SK-N-SH treated with all-trans-retinoic acid at 6 μM for 48 hours (cell line): Measurements from ENCODE around the gene SUMO1.

Source experiments
- ATAC-seq: fragments of 200-7000 bp; cut with Tn5 transposase; 3 replicates; pipeline ENCODE4 v1.9.1; 2020; ENCODE audit warnings: mild to moderate bottlenecking, moderate library complexity
- BACH2 ChIP-seq: fragments of 250-450 bp; sonication (Bioruptor Pico); IDR thresholded peaks from 2 replicates; pipeline ENCODE4 v1.9.0; 2021; ENCODE audit warnings: mild to moderate bottlenecking, borderline replicate concordance
- CREB5 ChIP-seq: fragments of 250-450 bp; sonication (Bioruptor Pico); IDR thresholded peaks from 2 replicates; pipeline ENCODE4 v1.5.1; 2020; ENCODE audit warnings: low read depth, mild to moderate bottlenecking, moderate library complexity
- CSDC2 ChIP-seq: fragments of 250-450 bp; sonication (Bioruptor Pico); IDR thresholded peaks from 2 replicates; pipeline ENCODE4 v1.5.0; 2020; ENCODE audit warnings: mild to moderate bottlenecking, moderate library complexity
- ESRRG ChIP-seq: fragments of 250-450 bp; sonication (Bioruptor Pico); IDR thresholded peaks from 2 replicates; pipeline ENCODE4 v1.6.1; 2021; ENCODE audit warnings: mild to moderate bottlenecking
- GLIS3 ChIP-seq: fragments of 250-450 bp; sonication (Bioruptor Pico); IDR thresholded peaks from 2 replicates; pipeline ENCODE4 v1.5.0; 2020; ENCODE audit warnings: mild to moderate bottlenecking, moderate library complexity
- ISL1 ChIP-seq: fragments of 250-450 bp; sonication (Bioruptor Pico); IDR thresholded peaks from 2 replicates; pipeline ENCODE4 v2.1.2; 2022; ENCODE audit warnings: mild to moderate bottlenecking, moderate library complexity
- OSR1 ChIP-seq: fragments of 250-450 bp; sonication (Bioruptor Pico); IDR thresholded peaks from 2 replicates; pipeline ENCODE4 v1.8.0; 2022; ENCODE audit warnings: moderate library complexity, mild to moderate bottlenecking, inconsistent platforms
- PPARA ChIP-seq: fragments of 250-450 bp; sonication (Bioruptor Pico); IDR thresholded peaks from 2 replicates; pipeline ENCODE4 v1.5.0; 2020; ENCODE audit warnings: mild to moderate bottlenecking, borderline replicate concordance
- RARB ChIP-seq: fragments of 250-450 bp; sonication (Bioruptor Pico); IDR thresholded peaks from 2 replicates; pipeline ENCODE4 v1.8.0; 2021; ENCODE audit warnings: mild to moderate bottlenecking, moderate library complexity
- SNAI2 ChIP-seq: fragments of 250-450 bp; sonication (Bioruptor Pico); IDR thresholded peaks from 2 replicates; pipeline ENCODE4 v1.5.0; 2020; ENCODE audit warnings: mild to moderate bottlenecking, moderate library complexity
- TCF4 ChIP-seq: fragments of 250-450 bp; sonication (Bioruptor Pico); IDR thresholded peaks from 2 replicates; pipeline ENCODE4 v1.8.0; 2021; ENCODE audit warnings: mild to moderate bottlenecking, moderate library complexity, borderline replicate concordance
- TOX ChIP-seq: fragments of 250-450 bp; sonication (Bioruptor Pico); IDR thresholded peaks from 2 replicates; pipeline ENCODE4 v1.8.0; 2021; ENCODE audit warnings: mild to moderate bottlenecking, moderate library complexity, borderline replicate concordance
- ZC3H10 ChIP-seq: fragments of 250-450 bp; sonication (Bioruptor Pico); IDR thresholded peaks from 2 replicates; pipeline ENCODE4 v1.5.1; 2021; ENCODE audit warnings: mild to moderate bottlenecking, moderate library complexity
- ZFP3 ChIP-seq: fragments of 250-450 bp; sonication (Bioruptor Pico); IDR thresholded peaks from 2 replicates; pipeline ENCODE4 v1.5.0; 2020; ENCODE audit warnings: mild to moderate bottlenecking, moderate library complexity
- ZFP30 ChIP-seq: fragments of 450-650 bp; formaldehyde crosslinking; IDR thresholded peaks from 2 replicates; pipeline ENCODE4 v1.5.0; 2022; ENCODE audit warnings: mild to moderate bottlenecking, moderate library complexity
- ZNF565 ChIP-seq: fragments of 450-650 bp; formaldehyde crosslinking; conservative IDR thresholded peaks from 2 replicates; pipeline ENCODE4 v1.5.0; 2020; ENCODE audit warnings: low read depth, mild to moderate bottlenecking, moderate library complexity
- ZNF70 ChIP-seq: fragments of 450-650 bp; formaldehyde crosslinking; IDR thresholded peaks from 2 replicates; pipeline ENCODE4 v1.5.0; 2020; ENCODE audit warnings: mild to moderate bottlenecking, moderate library complexity
- ZNF8 ChIP-seq: fragments of 450-650 bp; formaldehyde crosslinking; IDR thresholded peaks from 2 replicates; pipeline ENCODE4 v1.5.0; 2020; ENCODE audit warnings: mild to moderate bottlenecking, moderate library complexity
- TF ChIP-seq, protein P1 (sequence below): fragments of 250-450 bp; sonication (Bioruptor Pico); IDR thresholded peaks from 2 replicates; pipeline ENCODE4 v1.5.1; 2021; ENCODE audit warnings: mild to moderate bottlenecking, moderate library complexity
- TF ChIP-seq, protein P2 (sequence below): fragments of 250-450 bp; sonication (Bioruptor Pico); IDR thresholded peaks from 2 replicates; pipeline ENCODE4 v1.5.0; 2020; ENCODE audit warnings: mild to moderate bottlenecking, moderate library complexity
- TF ChIP-seq, protein P3 (sequence below): fragments of 250-450 bp; sonication (Bioruptor Pico); IDR thresholded peaks from 2 replicates; pipeline ENCODE4 v1.8.0; 2020; ENCODE audit warnings: mild to moderate bottlenecking, moderate library complexity, borderline replicate concordance
- TF ChIP-seq, protein P4 (sequence below): fragments of 250-450 bp; sonication (Bioruptor Pico); IDR thresholded peaks from 2 replicates; pipeline ENCODE4 v1.8.0; 2021; ENCODE audit warnings: low read depth, mild to moderate bottlenecking, moderate library complexity, borderline replicate concordance

Gene SUMO1

DNA sequence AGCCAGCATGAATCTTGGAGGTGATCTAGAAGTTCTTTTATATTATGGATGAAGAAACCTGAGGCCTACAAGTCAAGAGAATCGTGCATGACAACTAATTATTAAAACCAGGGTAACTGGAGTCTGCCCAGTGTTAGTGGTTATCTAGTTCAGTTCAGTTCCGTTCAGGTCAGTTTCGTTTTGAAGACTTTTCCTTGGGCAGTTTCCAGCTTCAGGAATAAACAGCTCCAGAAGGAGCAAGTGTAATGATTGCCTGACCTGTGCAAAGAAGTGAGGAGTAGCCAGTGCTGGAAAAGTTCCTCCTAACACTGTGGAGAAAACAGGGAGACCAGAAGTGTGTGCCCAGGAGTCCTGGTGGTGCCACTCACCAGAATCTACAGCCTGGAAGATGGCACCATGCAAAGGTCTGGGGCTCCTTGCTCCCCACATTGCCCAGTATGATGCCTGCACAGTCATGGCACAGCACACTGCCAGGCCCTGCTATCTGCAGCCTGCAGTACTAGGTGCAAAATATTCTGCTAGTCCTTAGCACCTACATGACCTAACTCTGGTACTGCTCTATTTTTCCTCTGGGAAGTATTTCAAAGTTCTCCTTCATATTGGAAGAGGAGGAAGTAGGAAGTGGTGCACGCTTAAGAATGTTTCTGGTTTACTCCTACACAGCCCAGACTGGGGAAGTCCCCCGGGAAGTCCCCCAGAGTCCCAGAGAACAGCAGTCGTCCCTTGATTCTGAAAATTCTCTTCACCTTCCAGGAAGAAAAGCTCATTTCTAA lies 65.8 kb downstream of the SUMO1 start:
- TF ChIP-seq ZNF8 (CRISPR knock-in tag), result no peak
- no peak for TF ChIP-seq ZNF565 (CRISPR knock-in tag)
- TF ChIP-seq ZC3H10 (CRISPR knock-in tag), result no peak
- TF ChIP-seq, protein P1, sequence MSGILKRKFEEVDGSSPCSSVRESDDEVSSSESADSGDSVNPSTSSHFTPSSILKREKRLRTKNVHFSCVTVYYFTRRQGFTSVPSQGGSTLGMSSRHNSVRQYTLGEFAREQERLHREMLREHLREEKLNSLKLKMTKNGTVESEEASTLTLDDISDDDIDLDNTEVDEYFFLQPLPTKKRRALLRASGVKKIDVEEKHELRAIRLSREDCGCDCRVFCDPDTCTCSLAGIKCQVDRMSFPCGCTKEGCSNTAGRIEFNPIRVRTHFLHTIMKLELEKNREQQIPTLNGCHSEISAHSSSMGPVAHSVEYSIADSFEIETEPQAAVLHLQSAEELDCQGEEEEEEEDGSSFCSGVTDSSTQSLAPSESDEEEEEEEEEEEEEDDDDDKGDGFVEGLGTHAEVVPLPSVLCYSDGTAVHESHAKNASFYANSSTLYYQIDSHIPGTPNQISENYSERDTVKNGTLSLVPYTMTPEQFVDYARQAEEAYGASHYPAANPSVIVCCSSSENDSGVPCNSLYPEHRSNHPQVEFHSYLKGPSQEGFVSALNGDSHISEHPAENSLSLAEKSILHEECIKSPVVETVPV, result no peak
- no peak for TF ChIP-seq BACH2 (CRISPR knock-in tag)
- no peak for TF ChIP-seq ZNF70 (CRISPR knock-in tag)
- TF ChIP-seq RARB (CRISPR knock-in tag), result no peak
- TF ChIP-seq OSR1, result no peak
- TF ChIP-seq ZFP30 (CRISPR knock-in tag), result no peak
- TF ChIP-seq, protein P2, sequence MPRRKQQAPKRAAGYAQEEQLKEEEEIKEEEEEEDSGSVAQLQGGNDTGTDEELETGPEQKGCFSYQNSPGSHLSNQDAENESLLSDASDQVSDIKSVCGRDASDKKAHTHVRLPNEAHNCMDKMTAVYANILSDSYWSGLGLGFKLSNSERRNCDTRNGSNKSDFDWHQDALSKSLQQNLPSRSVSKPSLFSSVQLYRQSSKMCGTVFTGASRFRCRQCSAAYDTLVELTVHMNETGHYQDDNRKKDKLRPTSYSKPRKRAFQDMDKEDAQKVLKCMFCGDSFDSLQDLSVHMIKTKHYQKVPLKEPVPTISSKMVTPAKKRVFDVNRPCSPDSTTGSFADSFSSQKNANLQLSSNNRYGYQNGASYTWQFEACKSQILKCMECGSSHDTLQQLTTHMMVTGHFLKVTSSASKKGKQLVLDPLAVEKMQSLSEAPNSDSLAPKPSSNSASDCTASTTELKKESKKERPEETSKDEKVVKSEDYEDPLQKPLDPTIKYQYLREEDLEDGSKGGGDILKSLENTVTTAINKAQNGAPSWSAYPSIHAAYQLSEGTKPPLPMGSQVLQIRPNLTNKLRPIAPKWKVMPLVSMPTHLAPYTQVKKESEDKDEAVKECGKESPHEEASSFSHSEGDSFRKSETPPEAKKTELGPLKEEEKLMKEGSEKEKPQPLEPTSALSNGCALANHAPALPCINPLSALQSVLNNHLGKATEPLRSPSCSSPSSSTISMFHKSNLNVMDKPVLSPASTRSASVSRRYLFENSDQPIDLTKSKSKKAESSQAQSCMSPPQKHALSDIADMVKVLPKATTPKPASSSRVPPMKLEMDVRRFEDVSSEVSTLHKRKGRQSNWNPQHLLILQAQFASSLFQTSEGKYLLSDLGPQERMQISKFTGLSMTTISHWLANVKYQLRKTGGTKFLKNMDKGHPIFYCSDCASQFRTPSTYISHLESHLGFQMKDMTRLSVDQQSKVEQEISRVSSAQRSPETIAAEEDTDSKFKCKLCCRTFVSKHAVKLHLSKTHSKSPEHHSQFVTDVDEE (CRISPR knock-in tag), result no peak
- TF ChIP-seq ISL1 (CRISPR knock-in tag), result no peak
- no peak for TF ChIP-seq ZFP3
- no peak for TF ChIP-seq CSDC2 (CRISPR knock-in tag)
- TF ChIP-seq CREB5, result no peak
- no peak for TF ChIP-seq PPARA (CRISPR knock-in tag)
- no peak for TF ChIP-seq TCF4 (CRISPR knock-in tag)
- TF ChIP-seq GLIS3 (CRISPR knock-in tag), result no peak
- TF ChIP-seq ESRRG (CRISPR knock-in tag), result no peak
- ATAC-seq, result peak; percentile 88

DNA sequence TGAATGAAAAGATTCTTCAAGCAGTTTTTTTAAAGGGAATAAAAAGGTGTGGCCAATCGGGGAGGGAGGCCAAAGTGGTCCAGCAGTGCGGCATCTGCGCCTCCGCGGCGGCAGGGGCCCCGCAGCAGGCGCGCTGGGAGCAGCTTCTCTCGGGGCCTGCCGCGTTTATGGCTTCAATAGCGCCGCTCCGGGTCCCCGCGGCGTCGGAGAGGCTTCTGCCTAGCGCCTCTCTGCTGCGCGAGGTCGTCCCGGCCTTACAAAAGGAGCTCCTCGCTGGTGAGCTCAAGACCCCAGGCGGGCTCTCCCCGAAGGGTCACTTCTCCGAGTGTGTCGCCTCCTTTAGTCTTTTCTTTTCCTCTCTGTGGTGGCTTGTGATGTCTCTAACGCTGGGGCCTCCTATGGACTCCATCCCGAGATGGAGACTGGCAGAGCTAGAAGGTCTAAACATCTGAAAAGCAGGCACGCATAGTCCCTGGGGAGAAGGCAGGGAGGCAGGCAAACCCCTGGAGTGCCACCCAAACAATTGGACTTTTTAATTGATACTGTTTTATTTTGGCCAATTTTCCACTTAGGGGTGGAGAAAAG lies 67.1 kb downstream of the SUMO1 start:
- ATAC-seq, result no peak
- TF ChIP-seq CREB5, result no peak
- TF ChIP-seq, all 23 proteins: peak for 0

DNA sequence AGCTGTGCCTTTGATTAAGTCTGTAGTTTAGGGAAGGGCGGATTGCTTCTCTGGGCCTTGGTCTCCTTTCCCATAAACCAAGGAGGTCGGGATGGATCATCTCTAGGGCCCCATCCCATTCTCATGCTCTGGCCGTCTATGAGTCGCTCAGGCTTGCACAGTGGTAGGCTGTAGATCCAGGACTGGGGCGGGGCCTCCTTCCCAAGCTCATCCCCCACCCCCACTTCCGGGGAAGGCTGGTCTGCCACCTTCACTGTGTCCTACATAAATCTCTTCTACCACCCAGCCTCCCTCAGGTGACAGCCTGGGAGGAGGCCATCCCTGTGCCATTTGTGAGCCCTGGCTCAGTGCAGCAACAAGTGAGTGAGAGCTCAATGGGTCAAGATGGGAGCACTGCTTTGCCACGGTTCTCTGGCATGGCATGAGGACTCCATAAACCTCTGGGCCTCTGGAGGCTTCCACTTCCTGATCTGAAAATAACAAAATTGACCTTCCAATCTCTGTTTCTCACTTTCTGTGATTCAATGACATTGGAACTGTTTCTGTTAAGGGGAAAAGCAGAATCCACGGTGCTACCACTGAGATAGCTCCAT lies 68.5 kb downstream of the SUMO1 start:
- ATAC-seq, result no peak
- TF ChIP-seq TOX (CRISPR knock-in tag), result no peak
- no peak for TF ChIP-seq SNAI2 (CRISPR knock-in tag)
- no peak for TF ChIP-seq RARB (CRISPR knock-in tag)
- no peak for TF ChIP-seq CREB5
- TF ChIP-seq ISL1 (CRISPR knock-in tag), result no peak
- TF ChIP-seq, protein P3, sequence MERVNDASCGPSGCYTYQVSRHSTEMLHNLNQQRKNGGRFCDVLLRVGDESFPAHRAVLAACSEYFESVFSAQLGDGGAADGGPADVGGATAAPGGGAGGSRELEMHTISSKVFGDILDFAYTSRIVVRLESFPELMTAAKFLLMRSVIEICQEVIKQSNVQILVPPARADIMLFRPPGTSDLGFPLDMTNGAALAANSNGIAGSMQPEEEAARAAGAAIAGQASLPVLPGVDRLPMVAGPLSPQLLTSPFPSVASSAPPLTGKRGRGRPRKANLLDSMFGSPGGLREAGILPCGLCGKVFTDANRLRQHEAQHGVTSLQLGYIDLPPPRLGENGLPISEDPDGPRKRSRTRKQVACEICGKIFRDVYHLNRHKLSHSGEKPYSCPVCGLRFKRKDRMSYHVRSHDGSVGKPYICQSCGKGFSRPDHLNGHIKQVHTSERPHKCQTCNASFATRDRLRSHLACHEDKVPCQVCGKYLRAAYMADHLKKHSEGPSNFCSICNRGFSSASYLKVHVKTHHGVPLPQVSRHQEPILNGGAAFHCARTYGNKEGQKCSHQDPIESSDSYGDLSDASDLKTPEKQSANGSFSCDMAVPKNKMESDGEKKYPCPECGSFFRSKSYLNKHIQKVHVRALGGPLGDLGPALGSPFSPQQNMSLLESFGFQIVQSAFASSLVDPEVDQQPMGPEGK, result no peak
- TF ChIP-seq ZFP3, result no peak
- TF ChIP-seq CSDC2 (CRISPR knock-in tag), result no peak
- TF ChIP-seq, protein P1, result no peak
- TF ChIP-seq OSR1, result no peak
- TF ChIP-seq, protein P4, sequence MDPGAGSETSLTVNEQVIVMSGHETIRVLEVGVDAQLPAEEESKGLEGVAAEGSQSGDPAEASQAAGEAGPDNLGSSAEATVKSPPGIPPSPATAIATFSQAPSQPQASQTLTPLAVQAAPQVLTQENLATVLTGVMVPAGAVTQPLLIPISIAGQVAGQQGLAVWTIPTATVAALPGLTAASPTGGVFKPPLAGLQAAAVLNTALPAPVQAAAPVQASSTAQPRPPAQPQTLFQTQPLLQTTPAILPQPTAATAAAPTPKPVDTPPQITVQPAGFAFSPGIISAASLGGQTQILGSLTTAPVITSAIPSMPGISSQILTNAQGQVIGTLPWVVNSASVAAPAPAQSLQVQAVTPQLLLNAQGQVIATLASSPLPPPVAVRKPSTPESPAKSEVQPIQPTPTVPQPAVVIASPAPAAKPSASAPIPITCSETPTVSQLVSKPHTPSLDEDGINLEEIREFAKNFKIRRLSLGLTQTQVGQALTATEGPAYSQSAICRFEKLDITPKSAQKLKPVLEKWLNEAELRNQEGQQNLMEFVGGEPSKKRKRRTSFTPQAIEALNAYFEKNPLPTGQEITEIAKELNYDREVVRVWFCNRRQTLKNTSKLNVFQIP, result no peak
- no peak for TF ChIP-seq ZNF70 (CRISPR knock-in tag)
- TF ChIP-seq ESRRG (CRISPR knock-in tag), result no peak
- no peak for TF ChIP-seq BACH2 (CRISPR knock-in tag)
- no peak for TF ChIP-seq ZFP30 (CRISPR knock-in tag)
- no peak for TF ChIP-seq PPARA (CRISPR knock-in tag)
- TF ChIP-seq GLIS3 (CRISPR knock-in tag), result no peak
